Measurements from ENCODE around the gene CHRD.
A peak's percentile ranks its signal among the peaks of the same experiment; 100 is the strongest.

CHRD gene

GRCh38 chr3:184346480-184347190 lies 33.2 kb upstream of the CHRD start:
- DNase-seq (ENCODE audit: low spot score), result no peak

DNA sequence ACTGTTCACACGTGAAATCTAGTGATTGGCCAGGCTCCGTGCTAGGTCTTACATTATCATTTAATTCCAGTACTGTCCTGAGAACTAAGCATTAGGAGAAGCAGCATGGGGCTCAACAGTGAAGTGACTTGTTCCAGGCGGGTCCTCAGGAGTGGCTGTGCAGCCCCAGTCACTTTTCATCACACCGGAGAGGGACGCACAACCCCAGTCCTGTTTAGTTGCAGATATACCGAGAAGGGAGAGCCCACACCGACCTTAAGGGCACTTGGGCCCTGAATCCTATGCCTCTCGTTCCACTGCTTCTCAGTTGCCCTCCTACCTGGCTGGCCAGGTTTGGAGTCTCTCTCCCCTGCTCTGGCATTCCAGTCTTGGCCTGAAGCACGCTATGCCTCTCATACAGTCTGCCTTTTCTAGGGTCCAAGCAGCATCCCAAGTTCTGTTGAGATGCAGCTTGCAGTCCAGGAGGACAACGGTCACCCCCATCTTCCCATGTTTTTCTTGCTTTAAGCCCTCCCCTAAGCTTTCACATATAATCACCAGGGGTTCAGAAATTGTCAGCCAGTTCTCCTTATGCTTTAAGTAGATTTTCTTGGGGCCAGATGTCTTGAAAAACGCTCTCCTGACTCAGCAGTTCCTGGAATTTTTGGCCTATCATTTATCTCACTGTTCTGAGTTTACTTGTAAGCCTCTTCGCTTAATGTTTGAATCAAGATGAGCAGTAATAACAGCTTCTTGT lies 32.4 kb upstream of the CHRD start:
- no peak for DNase-seq (ENCODE audit: low spot score)

- no peak for DNase-seq (ENCODE audit: low spot score)
These were observed 31.8 kb upstream of the CHRD start for GRCh38 chr3:184348057-184348382.

GRCh38 chr3:184349563-184350470 lies 30.0 kb upstream of the CHRD start:
- DNase-seq (ENCODE audit: low spot score), result no peak

- no peak for DNase-seq (ENCODE audit: low spot score)
These were observed 29.2 kb upstream of the CHRD start for GRCh38 chr3:184350618-184351017.

DNA sequence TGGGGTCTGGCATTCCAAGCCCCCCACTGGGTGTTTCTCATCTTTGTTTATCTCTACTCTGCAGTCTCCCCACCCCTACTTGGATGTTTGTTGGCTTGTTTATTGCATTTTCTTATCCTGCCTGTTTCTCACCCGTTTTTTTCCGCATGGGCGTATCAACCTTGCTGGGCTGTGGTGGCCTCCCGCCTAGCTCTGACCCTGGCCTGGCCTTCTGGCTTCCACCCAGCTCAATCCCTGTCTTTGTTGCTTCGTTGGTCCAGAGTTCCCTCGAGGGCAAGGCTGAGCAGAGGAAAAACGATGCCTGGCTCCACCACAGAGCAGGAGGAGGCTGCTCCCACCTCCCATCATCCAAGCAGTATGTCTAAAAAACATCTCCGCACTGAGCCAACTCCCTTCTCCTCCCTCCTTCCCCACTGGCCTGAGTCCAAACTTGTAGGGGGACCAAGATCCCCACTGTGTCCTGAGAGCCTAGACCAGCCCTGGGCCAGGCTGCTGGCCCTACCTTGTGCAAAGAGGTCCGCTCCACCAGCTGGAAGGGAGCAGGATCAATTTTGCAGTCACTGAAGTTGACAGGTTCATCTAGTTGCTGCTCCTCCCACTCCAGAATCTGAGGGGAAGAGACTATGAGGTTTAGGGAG lies 28.2 kb upstream of the CHRD start:
- DNase-seq (ENCODE audit: low spot score), result no peak

DNA sequence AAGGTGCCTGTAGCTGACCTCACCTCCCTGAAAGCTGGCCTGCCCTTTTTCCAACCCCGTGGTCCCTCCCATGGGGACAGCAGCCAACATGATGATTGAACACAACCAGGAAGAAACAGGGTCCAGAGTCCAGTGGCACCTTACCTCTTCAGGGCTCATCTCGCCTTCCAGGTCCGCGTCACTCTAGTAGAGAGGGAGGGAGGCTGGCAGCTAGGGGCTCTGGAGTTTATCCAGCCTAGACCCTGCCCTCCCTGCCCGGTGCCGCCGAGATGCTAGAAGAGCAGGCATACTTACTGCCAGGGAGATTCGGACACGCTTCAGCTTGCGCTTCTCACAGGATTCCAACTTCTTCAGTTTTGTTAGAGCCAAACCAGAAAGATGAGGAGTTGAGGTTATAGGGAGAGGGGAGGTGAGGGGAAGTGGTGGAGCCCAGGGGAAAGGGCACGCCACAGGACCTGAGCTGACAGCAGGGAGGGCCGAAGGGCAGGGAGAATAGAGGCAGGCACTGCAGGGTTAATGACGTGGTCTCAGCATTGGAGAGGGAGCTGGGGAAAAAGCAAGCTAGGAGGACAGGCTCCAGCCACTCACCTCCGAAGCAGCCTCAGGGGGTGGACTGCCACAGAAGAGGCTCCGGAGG lies 27.6 kb upstream of the CHRD start:
- no peak for DNase-seq (ENCODE audit: low spot score)

GRCh38 chr3:184352897-184353545 lies 26.8 kb upstream of the CHRD start:
- no peak for DNase-seq (ENCODE audit: low spot score)

DNA sequence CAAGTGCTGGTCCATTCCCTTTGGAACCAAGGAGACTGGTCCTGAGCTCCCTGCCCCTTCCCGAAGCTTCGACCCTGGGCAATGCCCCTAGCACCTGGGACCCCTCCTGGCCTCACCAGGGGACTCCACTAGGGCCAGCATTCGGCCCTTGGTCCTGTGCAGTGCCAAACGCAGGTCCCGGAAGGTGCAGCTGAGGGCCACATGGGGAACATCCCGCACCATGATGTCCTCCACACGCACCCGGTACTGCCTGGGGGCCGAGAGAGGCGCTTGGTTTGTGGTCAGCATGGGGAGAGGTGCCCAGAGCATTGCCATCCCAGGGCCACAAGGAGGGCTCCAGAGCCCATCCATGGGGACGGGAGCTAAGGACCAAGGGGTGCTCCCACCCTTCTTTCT lies 26.3 kb upstream of the CHRD start:
- DNase-seq (ENCODE audit: low spot score), result no peak

- DNase-seq (ENCODE audit: low spot score), result peak; percentile 65
These were observed 25.6 kb upstream of the CHRD start for GRCh38 chr3:184354121-184354728.

DNA sequence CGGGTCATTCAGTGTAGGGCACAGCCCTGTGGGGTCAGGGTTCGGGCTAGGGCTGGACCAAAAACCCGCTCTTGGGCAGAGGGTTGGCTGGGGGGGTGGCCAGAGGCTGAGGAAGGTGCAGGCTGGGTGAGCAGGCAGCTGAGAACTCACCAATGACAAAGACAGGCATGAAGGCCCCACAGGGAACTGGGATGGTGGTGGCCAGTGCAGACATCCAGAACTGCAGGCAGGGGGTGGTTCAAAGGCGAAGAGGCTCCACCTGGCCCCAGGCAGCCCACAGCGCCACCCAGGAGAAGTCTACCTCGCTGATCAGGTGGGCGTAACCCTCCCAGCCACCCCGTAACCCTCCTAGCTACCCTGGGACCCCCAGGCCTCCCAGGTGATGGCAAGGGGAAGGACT lies 25.1 kb upstream of the CHRD start:
- DNase-seq (ENCODE audit: low spot score), result no peak

- DNase-seq (ENCODE audit: low spot score), result no peak
These were observed 24.4 kb upstream of the CHRD start for GRCh38 chr3:184355261-184356040.

GRCh38 chr3:184357248-184358123 lies 22.4 kb upstream of the CHRD start:
- DNase-seq (ENCODE audit: low spot score), result no peak

- no peak for DNase-seq (ENCODE audit: low spot score)
These were observed 21.6 kb upstream of the CHRD start for GRCh38 chr3:184358124-184358767.

DNA sequence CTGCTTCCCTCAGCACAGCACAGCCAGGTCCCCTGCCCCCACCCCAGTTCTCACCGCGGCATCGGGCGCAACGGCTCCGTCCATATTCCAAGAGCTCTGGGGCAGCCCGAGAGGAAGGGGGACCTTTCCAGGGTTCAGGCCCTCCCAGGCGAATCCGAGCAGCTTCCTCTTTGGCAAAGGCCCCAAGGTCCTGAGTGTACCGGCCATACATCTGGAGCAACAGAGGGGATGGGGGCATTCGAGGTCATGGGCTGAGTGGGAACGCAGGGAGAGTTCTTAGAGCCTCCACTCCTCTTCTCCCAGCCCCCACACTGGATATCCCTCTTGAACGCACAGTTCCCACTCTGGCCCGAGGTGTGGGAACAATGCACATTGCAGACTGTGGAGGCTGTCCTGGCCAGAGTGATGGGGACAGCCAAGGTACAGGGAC lies 20.9 kb upstream of the CHRD start:
- no peak for DNase-seq (ENCODE audit: low spot score)

GRCh38 chr3:184359610-184360009 lies 20.2 kb upstream of the CHRD start:
- no peak for DNase-seq (ENCODE audit: low spot score)

- DNase-seq (ENCODE audit: low spot score), result no peak
These were observed 19.6 kb upstream of the CHRD start for GRCh38 chr3:184360070-184360928.
